Ecto neural progenitor cell (in vitro differentiated cells): ENCODE data around the gene IMMP2L.
A peak's percentile ranks its signal among the peaks of the same experiment; 100 is the strongest.

Experiments used
- DNase-seq: peaks from one replicate; pipeline ENCODE4 v3.0.0-alpha.2; 2018; ENCODE audit warnings: low spot score

IMMP2L gene

DNA sequence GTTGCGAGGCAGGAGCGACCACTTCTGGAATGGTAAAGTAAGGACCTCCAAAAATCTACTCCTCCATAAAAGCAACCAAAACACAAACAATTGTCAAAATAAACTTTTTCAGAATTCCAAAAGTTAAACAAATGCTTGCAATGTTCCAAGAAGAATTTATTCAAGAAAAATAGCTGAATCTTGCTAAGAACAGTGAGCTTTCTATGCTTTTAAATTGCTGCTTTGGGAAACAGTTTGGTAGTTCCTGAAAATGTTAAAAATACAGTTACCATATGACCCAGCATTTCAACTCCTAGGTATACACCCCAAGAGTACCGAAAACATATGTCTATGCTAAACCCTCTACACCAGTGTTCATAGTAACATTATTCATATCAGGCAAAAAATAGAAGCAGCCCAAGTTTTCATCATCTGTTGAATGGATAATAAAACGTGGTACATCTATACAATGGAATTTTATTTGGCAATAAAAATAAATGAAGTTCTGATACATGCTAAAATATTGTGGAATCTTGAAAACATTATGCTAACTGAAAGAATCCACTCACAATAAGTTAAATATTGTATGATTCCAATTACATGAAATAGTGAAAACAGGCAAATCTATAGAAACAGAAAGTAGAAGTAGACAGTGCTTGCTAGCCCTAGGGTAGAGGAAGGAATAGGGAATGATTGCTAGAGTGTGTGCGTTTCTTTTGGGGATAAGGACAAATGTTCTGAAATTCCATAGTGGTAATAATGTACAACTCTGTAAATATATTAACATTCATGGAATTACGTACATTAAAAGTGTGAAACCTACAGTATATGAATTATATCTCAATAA lies 414.4 kb downstream of the IMMP2L start:
- no peak for DNase-seq

DNA sequence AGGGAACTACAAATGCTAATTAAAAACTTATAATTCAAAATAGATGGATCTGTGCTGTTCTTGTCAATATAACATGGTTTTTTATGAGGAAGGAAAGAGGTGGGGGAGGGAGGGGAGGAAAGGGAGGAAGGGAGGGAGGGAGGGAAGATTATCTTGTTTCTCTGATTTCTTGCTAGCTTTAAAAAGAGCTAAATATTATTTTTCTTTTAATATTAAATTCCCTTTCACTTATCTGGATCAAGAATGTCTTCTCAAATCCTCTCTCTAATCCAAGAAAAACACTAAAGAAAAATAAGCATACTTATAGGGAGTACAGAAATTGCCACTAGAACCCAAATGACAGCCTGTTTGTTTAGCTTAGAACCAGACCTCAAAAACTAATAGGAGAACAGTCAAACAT lies 416.2 kb downstream of the IMMP2L start:
- DNase-seq = no peak

DNA sequence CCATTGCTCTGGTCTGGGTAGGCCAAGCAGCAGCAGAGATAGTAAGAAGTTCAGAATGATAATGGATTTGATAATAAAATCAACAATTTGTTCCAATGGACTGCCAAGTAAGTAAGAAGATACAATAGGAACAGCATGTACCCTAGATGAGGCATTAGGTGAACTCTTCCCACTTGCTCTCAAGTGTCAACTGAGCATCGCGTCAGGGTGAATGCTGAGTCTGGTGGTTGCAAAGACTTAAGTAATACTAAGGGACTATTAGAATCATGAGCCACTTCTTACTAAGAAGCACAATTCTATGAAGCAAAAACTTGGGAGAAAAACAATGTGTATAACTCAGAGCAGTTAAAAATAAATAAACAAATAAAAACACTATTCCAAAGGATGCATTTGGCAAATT lies 416.8 kb downstream of the IMMP2L start:
- DNase-seq = no peak

DNA sequence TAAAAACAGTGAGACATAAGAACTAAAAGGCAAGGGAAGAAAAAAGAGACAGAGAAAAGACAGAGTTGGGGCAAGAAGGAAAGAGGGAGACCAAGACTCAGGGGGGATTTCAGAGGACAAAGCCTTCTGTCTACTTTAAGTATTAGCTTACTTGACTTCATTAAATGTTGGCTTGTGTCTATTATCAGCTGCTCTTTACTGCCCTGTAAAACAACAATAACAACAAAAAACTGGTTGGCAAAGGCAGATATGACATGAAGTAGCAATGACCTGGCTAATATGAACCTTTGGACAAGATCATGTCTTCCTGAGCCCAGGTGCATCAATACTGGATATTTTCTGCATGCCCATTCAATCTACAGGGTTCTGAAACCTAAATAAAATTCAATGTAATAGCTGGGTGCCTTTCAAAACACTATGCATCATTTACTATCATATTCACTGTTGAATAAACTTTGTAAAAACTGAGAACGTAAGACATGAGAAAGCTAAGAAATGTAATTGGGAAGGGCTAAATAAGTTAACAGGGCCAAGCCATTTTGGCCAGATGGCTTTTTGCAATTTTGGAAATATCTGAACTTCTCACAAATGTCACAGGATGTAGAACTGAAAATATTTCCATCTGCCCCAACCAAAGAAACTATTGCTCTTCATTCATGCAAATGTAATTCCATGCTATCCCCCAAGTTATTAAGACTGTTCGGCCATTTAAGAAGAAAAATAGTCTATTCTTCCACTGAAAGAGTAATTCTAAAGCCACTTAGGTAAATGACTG lies 422.0 kb downstream of the IMMP2L start:
- no peak for DNase-seq

DNA sequence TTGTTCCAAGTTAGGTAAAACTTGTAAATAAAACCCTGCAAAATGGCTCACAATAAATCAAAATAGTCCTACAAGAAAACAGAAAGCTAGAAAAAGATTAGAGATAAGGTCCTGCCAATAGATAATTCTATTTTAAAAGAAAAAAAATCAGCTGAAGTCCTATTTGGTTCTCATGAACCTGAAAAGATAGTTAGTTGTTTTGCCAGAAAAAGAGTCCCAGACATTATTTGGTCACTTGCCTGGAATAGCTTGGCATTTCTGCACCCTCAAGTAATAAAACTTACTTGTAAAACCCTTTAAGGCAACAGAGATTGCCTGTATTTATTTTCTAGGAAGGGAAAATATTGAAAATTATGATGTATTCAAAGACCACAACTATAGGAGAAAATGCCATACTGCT lies 423.7 kb downstream of the IMMP2L start:
- DNase-seq = no peak

DNA sequence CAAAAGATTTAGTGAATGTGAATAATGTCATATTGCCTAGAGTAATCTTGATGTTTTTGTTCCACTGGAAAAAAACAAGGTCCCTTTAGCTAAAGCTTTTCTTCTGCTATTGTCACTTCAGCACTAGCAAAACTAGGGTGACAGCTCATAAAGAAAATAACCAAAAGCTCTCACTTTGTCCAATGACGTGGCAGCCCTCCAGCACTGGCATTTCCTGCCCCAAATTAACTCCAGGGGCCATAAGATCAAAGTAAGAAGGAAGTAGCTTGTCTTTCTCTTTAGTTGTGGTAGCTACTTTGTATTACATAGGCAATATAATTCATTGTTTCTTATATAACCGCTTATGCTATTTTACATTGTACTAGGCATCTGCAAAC lies 424.1 kb downstream of the IMMP2L start:
- no peak for DNase-seq

DNA sequence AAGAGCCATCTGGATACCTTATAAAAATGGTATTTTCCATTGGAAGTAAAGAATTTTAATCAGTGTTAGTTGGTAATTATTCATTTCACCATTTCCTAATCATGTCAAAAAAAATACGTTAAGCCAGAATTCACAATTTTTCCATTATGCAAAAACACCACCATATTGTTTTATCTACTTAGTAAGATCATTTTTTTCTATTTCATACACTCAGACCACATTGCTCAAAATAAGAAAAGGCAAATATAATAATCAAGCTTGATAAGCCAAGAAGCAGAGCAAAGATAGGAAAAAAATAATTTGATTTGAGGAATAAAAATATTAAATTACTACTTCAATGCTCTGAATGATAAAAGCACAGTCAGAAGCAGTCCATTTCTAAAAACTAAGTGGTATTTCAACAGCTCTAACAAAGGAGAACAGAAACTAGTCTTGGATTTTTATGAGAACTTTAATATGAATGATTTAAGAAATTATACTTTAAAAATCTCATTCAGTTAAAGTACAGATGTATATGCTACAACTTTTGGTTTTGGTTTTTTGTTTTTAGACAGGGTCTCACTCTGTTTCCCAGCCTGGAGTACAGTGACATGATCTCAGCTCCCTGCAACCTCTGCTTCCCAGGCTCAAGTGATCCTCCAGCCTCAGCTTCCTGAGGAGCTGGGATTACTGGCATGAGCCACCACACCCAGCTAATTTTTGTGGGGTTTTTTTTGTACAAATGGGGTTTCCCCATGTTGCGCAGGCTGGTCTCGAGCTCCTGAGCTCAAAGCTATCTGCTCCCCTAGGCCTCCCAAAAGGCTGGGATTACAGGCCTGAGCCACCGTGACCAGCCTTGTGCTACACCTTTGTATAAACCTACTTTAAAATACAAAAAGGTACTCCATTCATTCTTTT lies 424.7 kb downstream of the IMMP2L start:
- peak; percentile 45 for DNase-seq

DNA sequence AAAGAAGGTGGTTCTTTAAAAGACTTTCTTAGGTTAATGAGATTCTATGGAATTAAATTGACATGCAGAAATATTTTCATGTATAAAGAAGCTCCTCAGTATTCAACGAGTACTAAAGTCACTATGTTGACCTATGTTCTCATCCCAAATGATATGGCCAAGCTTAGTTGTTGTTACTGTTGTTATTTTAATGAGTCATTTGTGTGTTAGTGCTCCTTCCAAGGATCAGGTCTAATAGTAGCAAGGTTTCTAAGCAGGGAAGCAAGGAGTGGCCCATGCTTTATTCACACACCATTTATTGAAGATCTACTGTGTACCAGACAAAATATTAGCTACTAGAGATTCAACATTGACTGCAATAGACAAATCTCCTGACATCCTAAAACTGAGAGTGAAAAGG lies 429.5 kb downstream of the IMMP2L start:
- DNase-seq = no peak

DNA sequence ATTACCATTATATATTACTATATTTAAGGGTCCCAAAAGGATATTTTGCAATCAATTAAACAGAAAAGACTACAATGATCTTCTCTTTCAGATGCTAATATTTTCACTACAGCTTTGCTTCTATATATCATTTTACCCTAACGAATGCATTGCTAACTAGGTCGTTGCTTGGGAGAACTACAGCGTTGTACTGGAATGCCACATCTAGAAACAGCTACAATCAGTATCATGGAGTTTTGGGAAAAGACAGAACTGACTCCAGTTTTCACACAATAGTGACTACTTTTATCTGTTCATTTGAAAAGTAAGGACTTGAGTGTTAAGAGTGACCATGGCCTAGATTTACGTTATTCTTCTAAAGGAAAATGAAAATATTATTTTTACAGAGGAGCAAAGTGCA lies 432.9 kb downstream of the IMMP2L start:
- no peak for DNase-seq

DNA sequence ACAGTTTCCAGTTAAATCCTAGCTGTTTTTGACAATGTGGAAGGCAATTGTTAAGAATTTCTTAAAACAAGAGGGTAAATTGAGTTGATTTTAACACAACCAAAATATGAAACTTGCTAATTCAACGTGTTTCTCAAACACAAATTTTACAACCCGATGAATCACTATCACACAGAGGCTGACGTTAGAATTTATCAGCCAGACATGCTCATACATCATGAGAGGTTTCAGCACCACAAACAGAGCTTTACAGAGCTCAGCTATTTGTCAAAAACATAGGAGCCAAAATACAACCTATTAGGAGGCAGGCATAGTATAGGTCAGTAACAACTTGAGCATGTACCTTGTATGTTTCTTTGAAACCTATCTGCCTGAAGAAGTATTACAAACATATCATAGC lies 435.3 kb downstream of the IMMP2L start:
- DNase-seq = no peak

DNA sequence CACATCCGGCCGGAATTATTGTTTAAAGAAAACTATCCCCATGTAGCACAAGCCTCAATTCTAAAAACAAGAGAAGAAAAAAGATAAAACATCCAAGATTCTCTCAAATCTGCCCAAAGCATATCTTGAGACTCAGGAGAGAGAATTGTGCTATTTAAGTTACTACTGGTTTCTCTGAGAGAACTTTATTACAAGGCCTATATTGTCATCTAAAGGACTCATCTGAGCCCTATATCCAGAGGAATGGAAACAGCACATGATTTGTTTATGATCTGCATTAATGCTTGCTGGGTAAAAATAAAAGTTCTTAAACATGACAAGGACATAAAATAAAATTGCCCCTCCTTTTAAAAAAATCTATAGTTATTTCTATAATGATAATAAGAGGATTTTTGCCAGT lies 446.3 kb downstream of the IMMP2L start:
- DNase-seq = no peak

DNA sequence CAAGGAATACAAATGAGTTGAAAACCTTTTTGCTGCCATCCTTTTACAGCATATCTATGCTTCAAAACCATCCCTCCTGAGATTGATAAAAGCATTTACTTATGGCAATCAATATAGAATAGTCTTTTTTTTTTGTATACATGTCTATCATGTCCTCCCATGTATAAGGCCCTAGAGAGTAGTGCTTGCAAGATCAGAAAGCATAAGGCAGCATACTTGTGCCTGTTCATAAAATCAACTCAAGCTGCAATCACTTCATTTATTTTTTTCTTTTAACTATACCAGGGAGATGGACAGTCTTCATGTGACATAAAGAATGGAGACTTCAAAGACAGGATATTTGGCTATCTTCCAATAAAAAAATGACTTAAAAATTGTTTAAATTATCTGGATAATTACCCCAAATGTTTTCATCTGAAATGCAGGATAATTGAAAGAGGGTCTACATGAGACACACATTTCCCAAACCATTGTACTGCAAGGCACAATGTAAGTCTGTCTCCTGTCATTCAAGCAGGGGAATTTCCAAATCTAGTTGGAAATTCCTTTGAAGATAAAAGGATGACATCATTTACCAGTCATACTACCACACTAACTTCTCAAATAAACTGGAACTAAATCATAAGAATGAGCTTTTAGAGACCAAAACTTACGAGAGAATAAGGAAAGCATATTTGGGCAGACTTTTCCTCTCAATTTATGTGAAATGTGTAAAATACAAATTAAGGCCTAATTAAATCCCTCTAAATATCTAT lies 448.9 kb downstream of the IMMP2L start:
- no peak for DNase-seq

DNA sequence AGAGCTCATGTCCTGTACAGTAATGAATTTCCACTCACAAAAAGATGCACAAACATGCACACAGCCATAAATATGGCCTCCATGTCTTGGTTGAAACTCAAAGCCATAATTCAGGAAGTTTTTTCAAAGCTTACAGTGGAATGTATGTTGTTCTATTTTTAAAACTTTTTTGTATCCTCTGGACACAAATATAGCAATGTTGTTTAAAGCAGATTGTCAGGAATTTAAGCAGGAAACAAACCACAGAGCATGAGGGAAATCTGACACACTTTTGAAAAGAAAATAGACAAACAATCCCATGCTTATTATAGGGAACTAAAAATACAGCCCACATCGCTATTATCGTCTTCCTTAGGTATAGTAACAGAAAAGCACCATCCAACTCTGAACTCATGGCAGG lies 449.9 kb downstream of the IMMP2L start:
- DNase-seq = no peak

DNA sequence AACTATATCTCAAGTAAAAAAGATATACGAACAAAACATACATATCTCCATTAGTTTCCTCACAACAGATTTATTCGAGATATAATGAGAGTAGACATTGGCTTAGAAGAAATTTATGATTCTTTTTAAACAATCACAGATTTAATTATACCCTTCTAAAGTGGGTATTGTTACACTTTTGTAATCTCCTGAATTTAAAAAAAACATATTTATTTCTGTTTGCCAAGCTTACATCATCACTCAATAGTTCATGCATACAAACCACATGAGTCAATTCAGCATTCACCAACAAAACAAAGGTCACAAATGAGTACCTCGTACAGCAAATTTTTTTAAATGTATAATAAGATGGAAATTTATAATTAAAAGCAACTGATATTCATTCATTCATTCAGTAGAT lies 453.8 kb downstream of the IMMP2L start:
- no peak for DNase-seq

DNA sequence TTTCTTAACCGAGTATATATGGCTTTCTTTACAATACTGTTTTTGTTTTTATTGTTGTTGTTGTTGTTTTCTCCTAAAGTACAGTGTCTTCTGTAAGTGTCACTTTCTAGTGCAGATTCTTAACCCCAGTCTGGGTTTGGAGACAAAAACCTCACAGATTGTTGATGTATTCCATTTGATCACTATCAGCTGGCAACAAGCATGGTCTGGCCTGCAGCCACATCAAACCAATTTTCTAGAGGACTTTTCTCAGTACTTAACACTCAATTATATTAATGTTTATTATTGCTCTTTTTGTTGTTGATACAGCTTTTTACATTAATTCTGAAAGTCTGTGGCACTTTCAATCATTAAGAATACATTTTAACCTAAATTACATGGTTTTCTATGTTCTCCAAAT lies 454.3 kb downstream of the IMMP2L start:
- no peak for DNase-seq

DNA sequence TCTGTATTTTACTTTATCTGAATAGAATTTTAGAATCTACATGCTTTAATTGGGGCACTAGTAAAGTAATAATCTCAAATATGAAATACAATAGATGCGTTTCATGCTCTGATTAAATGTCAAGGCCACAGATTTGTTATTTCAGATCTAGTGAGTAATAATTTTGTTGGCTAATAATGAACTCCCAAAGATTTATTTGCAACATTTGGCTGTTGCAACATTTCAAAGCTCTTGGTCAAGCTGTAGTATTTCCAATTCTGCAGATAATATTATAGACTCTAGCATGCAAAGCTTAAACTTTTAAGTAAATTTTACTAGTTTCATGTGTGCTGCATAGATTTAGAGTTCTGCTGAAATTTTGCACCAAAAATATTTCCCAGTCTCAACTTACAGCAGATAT lies 454.7 kb downstream of the IMMP2L start:
- no peak for DNase-seq

DNA sequence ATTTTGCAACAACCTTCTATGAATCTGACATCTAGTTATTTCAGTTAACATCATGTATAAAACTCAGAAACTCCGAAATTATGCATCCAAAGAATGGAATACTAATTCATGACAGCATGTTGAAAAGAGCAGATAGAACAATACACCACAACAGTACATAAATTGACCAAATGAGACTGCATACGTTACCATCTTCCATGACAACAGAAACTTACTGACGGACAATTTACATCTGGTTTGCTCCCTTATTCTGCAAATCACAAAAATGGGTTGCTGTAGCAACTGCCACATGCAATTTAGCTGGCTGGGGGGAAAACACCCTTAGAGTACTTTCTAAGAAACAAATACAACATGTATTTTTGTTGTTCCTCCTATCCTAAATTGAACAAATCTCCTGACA lies 457.0 kb downstream of the IMMP2L start:
- DNase-seq = no peak

DNA sequence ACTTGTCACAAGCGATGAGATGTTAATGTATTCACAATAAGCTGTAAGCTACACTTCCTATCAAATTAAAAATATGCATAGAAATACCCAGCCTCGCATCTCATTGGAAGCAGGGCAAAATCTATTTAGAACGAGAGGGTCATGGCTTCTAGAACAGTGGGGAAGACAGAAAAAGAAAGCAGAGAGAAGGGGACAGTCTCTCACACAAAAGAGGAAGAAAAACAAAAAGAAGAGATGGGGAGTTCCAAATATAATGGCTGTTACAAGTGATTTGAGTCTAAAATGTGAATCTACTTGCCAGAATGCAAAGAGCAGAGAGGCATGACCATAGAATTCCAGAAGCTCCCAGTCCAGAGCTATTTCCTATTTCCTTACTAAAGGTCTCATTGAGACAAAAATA lies 457.6 kb downstream of the IMMP2L start:
- no peak for DNase-seq

DNA sequence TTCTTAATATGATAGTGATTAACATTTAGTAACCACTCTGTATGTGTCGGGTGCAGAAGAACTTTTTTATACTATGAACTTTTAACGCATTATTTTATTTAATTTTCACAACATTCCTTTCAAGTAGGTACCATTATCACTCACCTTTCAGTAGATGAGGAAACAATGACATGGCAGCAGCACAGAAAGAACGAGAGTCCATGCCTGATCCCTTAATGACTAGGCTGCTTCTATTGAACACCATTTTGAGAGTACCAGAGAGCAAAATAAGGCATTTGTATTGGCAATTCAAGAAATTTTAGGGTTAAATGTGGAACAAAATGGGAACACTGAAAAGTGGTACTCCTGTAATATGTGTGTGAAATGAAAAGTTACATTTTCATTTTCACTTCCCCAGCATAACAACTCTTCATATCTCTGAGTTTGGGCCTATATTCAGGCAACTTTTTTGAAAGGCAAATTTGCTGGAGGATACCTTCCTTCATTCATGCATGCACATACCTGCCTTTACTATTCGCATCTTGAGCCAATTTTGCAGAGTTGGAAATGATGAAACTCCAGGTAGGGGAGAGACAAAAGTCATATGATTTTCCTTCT lies 458.5 kb downstream of the IMMP2L start:
- no peak for DNase-seq

DNA sequence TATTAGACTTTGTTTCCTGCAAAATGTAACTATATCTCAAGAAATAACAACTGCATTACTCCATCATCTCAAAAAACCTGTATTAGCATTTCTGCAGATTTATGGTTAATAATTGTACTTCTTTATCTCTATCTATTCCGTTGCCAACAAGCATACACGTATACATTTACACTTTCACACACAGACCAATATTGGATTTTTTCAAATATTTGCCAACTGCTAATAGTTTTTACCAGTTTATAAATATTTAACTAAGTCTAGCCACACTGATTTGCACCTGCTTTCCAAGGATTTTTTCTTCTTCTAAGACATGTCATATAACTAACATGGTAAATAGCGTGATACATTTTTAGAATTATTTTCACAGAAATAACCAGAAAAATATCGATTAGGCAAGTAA lies 459.2 kb downstream of the IMMP2L start:
- no peak for DNase-seq

DNA sequence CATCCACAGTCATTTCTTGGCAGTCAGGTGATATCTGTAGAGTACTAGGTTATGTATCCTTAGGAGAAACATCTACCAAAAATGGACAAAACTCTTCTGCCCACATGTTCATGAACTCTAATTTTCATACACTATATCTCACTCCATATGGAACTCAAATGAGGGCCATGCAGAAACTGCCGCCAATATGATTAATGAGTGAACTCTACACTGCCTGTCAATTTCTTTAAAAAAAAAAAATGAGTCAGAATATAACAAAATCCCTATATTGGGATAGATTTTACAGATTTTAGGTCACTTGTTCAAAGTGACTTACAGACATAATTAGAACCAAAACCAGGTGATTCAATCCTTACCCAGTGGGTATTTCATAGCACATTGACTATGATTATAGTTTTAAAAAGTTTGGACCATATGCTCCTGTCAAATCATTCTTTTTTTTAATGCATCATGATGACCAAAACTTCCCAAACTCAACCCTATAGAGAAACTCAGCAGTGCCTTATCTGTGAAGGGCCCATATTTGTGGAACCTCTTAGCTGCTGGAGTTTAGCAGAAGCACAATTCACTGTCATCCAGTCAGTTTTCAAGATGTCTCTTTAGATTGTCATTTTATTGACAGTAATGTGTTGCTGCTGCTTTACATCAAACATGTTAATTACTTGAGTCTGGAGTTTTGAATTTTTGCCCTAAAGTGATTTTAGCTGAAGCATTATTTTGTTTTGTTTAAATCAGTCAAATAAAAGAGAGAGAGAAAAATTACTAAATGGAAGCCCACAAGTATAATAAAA lies 460.2 kb downstream of the IMMP2L start:
- no peak for DNase-seq
